Transverse colon (tissue), 4 donors: Measurements from ENCODE around the gene CEP63. TPM values are rescaled to one million over a fixed set of nuclear protein-coding genes. Genes with fewer than 3 reads are reported as not detected.

ENCODE experiments used
- DNase-seq: peaks from one replicate; pipeline ENCODE4 v3.0.0-alpha.2; 2019
- H3K27ac ChIP-seq, 4 donors: fragments of 200-600 bp; sonication (generic); 2 replicates each; pipeline ENCODE4 v1.5.1; 2016 to 2018; ENCODE audit warnings: inconsistent platforms in 4 of 4
- H3K27me3 ChIP-seq: fragments of 200-600 bp; sonication (generic); 2 replicates; pipeline ENCODE4 v1.5.1; 2017; ENCODE audit warnings: inconsistent platforms
- H3K36me3 ChIP-seq, 4 donors: fragments of 200-600 bp; sonication (generic); 2 replicates each; pipeline ENCODE4 v1.5.1; 2017 to 2019; ENCODE audit warnings: inconsistent platforms in 4 of 4
- H3K4me1 ChIP-seq, 4 donors: fragments of 200-600 bp; sonication (generic); 2 replicates each; pipeline ENCODE4 v1.5.1; 2017 to 2020; ENCODE audit warnings: inconsistent platforms in 4 of 4
- H3K4me3 ChIP-seq, 4 donors: fragments of 200-600 bp; sonication (generic); 1 replicate in 1 of 4; 2 replicates in 3 of 4; pipeline versions ENCODE4 v1.5.1 to v1.6.1; 2017 to 2019; ENCODE audit warnings: inconsistent platforms in 4 of 4
- H3K9me3 ChIP-seq, 2 donors: fragments of 200-600 bp; sonication (generic); 2 replicates each; pipeline ENCODE4 v1.5.1; 2017 to 2019; ENCODE audit warnings: inconsistent platforms in 2 of 2
- CTCF ChIP-seq, 5 experiments: fragments of 200-600 bp in 3 of 5; fragments of 450-650 bp in 2 of 5; sonication (generic) in 3 of 5; IDR thresholded peaks; 1 replicate in 2 of 5; 2 replicates in 3 of 5; pipeline ENCODE4 v1.5.1; 2016 to 2017; ENCODE audit warnings: antibody characterized with exemption in 5 of 5, inconsistent platforms in 3 of 5, mild to moderate bottlenecking in 2 of 5, moderate library complexity in 1 of 5
- EP300 ChIP-seq: sonication (generic); formaldehyde crosslinking; IDR thresholded peaks from one replicate; pipeline ENCODE4 v1.6.1; 2017; ENCODE audit warnings: antibody characterized with exemption, low read depth
- POLR2A ChIP-seq: fragments of 450-650 bp; IDR thresholded peaks from one replicate; pipeline ENCODE4 v1.6.1; 2016; ENCODE audit warnings: antibody characterized with exemption, mild to moderate bottlenecking, moderate library complexity
- POLR2AphosphoS5 ChIP-seq, 3 donors: sonication (generic); formaldehyde crosslinking; IDR thresholded peaks; one replicate each; pipeline ENCODE4 v1.6.1; 2016; ENCODE audit warnings: antibody characterized with exemption in 3 of 3
- WGBS, 2 donors: methylation state at CpG; one replicate each; pipeline ENCODE4 v1.1.5; 2018; ENCODE audit warnings: low coverage in 1 of 2; 5-methylcytosine and 5-hydroxymethylcytosine counted together
- in situ Hi-C, 4 donors: fragments of 200-750 bp; cut with MboI; loops; one replicate each; pipeline versions ENCODE4 v1.15.0 to v1.15.1; 2017; ENCODE audit warnings: low sequenced_read_pairs in 3 of 4, low pct_ligation_motif_present in 1 of 4, low pct_unique_long_range_greater_than_20kb in 1 of 4
- intact Hi-C: fragments of 100-400 bp; cut with DNase I; formaldehyde crosslinking; loops from one replicate; pipeline ENCODE4 v1.15.1; 2023; ENCODE audit warnings: low total_unique reads
- total RNA-seq, 4 donors: library from RNA; depleted of rRNA; stranded (reverse); fragments of >200 nt; gene quantifications; one replicate each; pipeline ENCODE4 v1.1.0, GENCODE V29; 2016

CEP63 gene
- total RNA-seq, 4 donors from 2014 or later: 12.1 to 29.2 (median 16.9) TPM

GRCh38 chr3:134623615-134624245, 137.9 kb downstream of the CEP63 start:
- intact Hi-C loops (no loop called here), in situ Hi-C loops (loop anchor here in 1 of 4 donors (25.0 kb wide), 1 partner anchor 1264 kb away; no protein-coding TSS in a partner anchor)
- H3K27ac ChIP-seq: no peak overlapping the region
- no peak for DNase-seq
- H3K27me3 ChIP-seq: no peaks in the 10 kb centered on the region
- no peaks in the 10 kb centered on the region for H3K9me3 ChIP-seq
- no peaks in the 10 kb centered on the region for H3K36me3 ChIP-seq
- WGBS, 2 donors: 80 to 85% methylated on average over 2 to 7 of the region's 7 CpGs
- H3K4me3 ChIP-seq: no peak overlapping the region
- no peak for TF ChIP-seq CTCF (IDR thresholded peaks at IDR 0.05)
- no peak for TF ChIP-seq POLR2A
- TF ChIP-seq EP300: no peak
- TF ChIP-seq POLR2AphosphoS5 (IDR thresholded peaks at IDR 0.05): no peak
- H3K4me1 ChIP-seq: no peaks in the 10 kb centered on the region

Other genes with a start within 250 kb of the CEP63 start
- 10 to 100 TPM; 20.2 to 91.1 (median 61.6) TPM for gene RYK, start 235.2 kb upstream of the CEP63 start, total RNA-seq
- 10 to 100 TPM; 14.5 to 50.9 (median 23.8) TPM for gene AMOTL2, start 111.6 kb upstream of the CEP63 start, total RNA-seq
- 10 to 100 TPM in 3 of 4 donors, 1 to 10 TPM in 1; 5.6 to 81.0 (median 29.3) TPM for gene ANAPC13, start 72 bp upstream of the CEP63 start, total RNA-seq
- gene KY, start 165.0 kb downstream of the CEP63 start, total RNA-seq: under 1 TPM in 1 of 4 donors, not detected in 3; 0.41 TPM